IMR-90 (cell line): Measurements from ENCODE around the gene FBLN7.

Experiments
- CEBPB ChIP-seq: IDR thresholded peaks from 2 replicates; pipeline ENCODE4 v1.6.1; 2012; ENCODE audit warnings: low read depth, low read length, improper control_type of control experiment
- CTCF ChIP-seq: conservative IDR thresholded peaks from 2 replicates; pipeline ENCODE4 v1.5.1; 2012; ENCODE audit warnings: mild to moderate bottlenecking, low read depth, low read length, improper control_type of control experiment
- FOS ChIP-seq: fragments of 150-350 bp; IDR thresholded peaks from 2 replicates; pipeline ENCODE4 v1.6.1; 2016; ENCODE audit warnings: low read depth, low read length
- MXI1 ChIP-seq: IDR thresholded peaks from 2 replicates; pipeline ENCODE4 v1.6.1; 2012; ENCODE audit warnings: low read depth, mild to moderate bottlenecking, low read length, moderate library complexity, borderline replicate concordance
- POLR2A ChIP-seq: IDR thresholded peaks from 2 replicates; pipeline ENCODE4 v1.6.1; 2012; ENCODE audit warnings: mild to moderate bottlenecking, low read depth, low read length
- RAD21 ChIP-seq: IDR thresholded peaks from 2 replicates; pipeline ENCODE4 v1.6.1; 2012; ENCODE audit warnings: low read length, improper control_type of control experiment
- USF2 ChIP-seq: fragments of 150-350 bp; IDR thresholded peaks from 2 replicates; pipeline ENCODE4 v1.6.1; 2017; ENCODE audit warnings: mild to moderate bottlenecking, antibody characterized with exemption, low read length, low read depth

- no peak for TF ChIP-seq CTCF
- TF ChIP-seq FOS: no peak
- TF ChIP-seq POLR2A: no peak
- no peak for TF ChIP-seq USF2
- TF ChIP-seq RAD21: no peak
- no peak for TF ChIP-seq CEBPB
- TF ChIP-seq MXI1: no peak
These were observed 15.3 kb downstream of the FBLN7 start for GRCh38 chr2:112153501-112153900.
